Measurements from ENCODE around the gene SC5D.

The SC5D gene

DNA sequence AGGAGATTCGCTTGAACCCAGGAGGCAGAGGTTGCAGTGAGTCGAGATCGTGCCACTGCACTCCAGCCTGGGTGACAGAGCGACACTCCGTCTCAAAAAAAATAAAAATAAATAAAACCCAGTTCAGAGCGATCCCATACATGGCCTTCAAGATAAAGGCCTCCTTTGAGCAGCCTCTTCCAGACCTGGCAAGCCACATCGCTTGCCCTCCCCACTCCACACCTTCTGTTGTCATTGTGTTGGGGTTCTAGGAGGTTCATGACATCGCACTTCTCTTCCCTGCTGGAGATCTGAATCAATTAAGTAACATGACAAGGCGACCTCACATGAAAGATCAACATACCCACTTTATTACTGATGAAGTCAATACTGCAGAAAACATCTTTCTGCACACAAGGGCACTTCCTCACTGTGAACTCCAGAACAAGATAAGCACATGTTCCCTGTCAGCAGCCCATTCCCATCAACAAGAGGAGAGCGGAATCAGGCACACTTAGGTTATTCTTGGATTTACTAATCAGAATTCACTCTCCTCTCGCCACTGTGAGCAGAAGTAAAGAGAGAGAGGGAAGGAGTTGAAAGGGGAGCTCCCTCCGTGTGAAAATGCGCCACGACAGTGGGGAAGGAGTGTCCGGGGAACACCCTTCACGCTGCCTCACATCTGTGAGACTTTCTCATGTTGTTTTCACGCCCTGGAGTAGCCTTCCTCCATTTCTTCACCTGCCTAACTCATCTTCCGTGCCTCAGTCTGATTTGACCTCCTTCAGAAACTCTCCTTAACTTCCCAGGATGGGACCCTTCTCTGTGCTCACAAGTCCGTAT, 38.3 kb downstream of the SC5D start:
- no peak for DNase-seq

DNA sequence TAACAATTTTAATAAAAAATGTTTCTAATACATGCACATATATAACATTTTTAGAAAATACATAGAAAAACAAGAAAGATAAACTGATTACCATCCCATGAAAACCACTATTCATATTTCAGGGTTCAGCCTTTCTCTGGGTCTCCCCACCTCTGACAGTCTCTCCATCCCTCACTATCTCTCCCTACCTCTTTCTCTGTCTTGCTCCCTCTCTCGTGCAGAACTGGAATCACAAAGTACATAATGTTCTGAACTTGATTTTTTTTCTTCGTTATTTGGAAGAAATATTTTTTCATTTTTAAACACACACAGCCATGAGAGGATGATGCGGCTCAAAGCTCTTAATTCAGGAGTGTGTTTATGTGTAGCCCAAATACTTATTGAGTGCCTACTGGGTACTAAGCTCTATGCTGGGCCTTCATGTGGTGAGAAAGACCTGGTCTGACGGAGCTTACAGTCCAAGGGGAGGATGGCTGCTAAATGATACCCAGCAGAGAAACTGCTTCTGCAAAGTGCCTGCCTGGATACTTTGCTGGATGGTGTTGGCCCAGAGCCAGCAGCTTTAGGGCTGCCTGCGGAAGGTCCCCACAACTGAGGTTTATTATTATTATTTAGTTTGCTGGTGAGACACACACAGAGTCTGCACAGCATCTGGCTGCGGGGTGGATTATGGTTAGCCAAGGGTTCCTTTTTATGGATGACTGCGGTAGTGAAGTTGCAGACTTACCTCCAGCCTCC, 42.6 kb downstream of the SC5D start:
- DNase-seq = no peak

DNA sequence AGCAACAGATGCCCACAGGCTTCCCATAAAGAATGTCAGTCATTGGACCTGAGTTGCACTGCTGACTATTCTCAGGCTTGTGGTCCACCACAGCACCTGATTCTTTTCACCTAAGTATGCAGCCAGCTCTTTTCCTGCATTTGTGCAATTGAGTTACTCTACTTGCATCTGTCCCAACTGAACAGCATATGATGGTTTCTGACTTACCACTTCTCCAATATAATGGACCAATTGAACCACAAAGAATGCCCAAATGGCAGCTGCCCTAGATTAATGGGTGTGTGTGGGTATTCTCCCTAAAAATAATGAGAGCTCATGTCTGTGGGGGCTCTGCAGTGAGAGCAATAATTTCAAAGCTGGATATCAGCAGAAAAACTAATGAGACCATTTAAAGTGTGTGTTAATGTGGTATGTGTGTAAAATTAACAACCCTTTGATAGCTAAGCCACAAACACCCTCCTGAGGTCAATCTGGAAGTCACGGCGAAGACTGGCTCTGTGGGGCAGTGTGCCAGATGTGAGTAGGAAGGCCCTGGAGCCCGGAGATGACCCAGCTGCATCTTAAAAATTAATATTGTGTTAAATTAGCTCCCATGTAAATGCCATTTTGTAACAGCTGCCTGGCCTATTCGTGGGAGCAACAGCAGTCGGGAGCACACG, 43.8 kb downstream of the SC5D start:
- DNase-seq = no peak

DNA sequence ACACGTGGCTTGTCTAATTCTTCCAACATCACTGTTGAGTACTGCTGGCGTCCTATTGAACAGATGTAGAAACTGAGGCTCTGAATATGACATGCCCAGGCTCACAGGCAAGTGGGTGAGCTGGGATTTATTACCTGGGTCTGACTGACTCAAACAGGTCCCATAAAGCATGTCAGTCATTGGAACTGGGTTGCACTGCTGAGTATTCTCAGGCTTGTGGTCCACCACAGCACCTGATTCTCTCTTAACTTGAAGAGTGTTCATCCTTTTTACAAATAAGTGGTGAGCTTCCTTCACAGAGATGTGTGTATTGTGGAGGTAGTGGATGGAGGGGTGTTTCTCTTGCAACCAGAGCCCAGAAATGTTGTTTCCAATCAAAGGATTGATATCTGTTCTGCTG, 44.5 kb downstream of the SC5D start:
- no peak for DNase-seq

DNA sequence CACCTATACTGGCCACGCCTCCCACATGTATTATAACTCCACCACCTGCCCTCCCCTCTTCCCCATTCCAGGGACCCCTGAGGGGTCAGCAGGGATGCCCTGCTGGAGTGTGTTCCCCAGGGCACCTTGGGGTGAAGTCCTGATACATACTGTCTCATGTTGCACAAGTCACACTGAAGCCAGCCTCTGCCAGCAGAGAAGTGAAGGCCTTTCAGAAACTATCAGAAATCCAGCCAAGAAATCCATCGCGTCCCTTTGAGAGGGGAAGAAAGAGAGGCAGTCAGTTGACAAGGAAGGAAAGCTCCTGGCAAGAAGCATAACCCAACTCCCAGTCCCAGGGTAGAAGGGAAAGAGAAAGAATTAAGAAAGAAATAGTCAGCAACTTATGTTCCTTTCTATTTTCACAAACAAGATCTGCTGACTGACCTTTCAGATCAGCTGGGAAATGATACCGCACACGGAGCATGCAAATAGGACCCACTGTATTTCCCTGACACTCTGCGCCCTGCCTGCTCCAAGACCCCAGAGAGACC, 45.2 kb downstream of the SC5D start:
- no peak for DNase-seq

DNA sequence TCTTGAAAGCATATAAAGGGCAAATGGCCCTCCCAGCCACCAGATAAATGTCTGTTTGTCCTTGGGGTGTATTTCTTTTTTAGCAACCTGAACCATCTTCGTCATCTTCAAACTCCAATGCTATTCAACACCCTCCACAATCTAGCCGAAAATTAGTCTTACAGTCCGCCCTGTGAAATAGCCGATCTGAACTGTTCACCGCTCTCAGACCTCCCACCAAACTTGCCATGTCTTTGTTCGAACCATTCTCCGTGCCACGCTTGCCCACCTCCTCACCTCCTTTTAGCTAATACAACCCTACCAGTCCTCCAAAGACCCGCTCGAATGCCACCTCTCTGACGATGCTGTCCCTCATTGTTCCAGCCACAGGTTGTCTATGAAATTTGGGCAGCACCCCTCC, 46.0 kb downstream of the SC5D start:
- DNase-seq = no peak

DNA sequence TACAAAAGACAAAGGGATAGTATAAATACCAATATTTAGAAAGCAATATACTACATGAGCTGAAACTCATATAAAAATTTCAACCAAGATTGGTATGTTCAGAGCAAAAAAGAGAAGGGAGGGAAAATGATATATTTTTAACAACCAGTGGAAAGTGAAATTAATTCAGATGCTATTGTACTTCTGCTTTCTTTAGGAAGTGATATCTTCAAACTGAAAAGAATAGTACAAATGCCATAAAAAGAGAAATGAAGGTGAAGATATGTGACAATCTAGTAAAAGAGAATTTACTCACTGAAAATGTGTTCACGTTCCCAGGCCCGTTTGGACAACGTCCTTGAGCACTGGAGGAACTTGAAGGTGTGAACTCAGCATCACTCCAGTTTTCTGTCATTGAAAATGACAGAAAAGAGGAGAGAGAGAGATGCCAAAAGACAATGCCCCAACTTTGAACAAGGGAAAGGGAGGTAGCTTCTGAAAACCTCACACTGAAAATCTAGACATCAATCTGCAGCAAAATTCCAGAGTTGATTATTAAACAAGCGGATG, 47.5 kb downstream of the SC5D start:
- DNase-seq = no peak

DNA sequence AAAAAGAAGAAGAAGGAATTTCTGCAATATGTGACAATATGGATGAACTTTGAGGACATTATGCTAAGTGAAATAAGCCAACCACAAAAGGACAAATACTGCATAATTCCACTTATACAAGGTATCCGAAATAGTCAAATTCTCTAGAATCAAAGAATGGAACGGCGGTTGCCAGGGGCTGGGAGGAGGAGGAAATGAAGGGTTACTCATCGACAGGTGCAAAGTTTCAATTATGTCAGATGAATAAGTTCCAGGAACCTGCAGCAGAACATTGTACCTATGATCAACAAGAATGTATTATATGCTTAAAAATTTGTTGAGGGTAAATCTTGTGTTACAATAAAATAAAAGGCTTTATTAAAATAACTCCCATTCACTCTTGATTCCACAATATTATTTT, 49.0 kb downstream of the SC5D start:
- DNase-seq = no peak

DNA sequence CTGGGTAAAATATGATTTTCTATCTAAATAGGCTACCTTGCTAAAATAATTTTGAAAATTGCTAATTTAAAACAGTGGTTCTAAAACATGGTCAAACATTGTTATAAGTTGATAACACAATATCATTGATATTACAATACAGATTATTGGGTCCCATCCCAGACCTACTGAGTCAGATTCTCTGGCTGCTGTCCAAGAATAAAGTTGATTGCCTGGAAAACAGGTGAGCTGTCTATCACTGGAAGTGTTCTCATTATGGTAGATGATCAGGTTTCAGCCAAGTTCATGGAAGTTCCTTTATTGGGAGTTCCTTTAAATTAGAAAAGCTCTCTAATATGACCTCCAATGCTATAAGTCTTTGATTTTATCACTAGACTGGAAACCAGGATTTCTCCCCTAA, 52.3 kb downstream of the SC5D start:
- DNase-seq = no peak

DNA sequence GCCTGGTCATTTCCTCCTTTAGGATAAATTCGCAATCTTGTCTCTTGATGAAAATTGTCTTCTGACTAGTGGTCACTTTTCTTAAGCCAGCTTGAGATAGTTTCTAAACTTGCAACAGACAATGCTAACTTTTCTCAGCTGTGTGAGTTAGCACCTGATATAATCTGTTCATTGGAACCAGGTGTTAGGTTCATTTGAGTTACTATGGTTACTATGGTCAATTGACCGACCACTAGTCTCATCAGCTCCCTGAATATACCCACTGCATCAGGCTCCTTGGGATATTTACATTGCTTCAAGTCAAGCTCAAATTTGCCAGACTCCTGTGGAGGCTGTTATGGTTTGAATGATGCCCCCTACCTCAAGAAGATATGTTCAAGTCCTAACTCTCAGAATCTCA, 54.5 kb downstream of the SC5D start:
- no peak for DNase-seq

DNA sequence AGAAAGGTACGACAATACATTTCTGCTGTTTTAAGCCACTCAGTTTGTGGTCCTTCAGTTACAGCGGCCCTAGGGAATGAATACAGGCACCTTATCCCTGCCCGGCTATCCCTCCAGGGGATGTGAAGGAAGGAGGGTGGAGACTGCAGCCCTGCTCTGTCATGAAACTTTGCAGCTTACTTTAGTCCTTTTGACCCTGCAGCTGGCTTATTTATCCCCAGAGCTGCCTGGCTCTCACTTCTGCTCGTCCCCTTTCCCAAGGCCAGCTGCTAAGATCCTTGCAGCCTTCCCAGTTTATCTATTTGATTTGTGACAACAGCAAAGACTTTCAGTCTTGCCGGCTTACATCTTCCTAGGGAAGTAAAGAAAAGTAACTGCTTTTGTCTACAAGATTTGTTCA, 55.2 kb downstream of the SC5D start:
- no peak for DNase-seq

DNA sequence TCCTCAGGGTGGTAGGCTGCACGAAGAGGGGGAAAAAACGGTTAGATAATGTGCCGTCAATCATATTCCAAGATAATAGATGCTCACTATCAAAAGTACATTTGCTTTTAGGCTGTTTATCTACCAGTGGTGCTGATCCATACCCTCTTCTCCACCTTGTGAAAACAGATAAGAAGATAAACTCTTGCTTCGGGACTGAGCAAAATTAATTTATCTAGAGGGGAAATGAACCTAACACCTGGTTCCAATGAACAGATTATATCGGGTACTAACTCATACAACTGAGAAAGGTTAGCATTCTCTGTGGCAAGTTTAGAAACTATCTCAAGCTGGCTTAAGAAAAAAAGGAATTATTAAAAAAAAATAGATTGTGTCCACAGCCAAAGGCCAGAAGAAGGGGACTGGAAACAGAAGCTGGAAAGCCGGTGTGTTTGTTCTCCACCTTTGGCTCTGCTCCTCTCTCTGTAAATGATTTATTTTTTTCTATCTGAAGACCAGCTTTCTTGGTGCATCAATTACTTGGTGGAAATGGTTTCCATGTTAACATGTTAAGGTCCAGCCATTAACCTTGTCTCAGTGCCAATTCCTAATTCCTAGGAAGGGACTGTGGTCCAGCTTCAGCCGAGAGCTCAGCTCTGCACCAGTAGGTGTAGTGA, 55.8 kb downstream of the SC5D start:
- DNase-seq = no peak

DNA sequence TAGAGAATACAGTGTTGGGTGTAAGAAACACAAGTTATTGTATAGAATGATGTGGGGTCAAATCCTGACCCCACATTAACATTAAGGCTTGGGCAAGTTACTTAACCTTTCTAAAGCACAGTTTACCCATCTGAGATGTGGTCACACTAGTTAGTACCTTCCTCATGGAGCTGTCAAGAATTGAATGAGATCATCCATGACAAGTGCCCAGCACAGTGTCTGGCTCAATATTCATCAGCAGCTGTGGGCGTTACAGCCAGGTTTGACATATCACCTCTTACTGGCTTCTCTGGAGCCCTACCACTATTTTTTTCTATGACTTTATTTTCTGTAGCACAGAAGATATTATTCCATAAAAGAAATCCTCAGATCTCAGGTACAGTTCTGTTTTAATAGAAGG, 57.2 kb downstream of the SC5D start:
- DNase-seq = no peak

DNA sequence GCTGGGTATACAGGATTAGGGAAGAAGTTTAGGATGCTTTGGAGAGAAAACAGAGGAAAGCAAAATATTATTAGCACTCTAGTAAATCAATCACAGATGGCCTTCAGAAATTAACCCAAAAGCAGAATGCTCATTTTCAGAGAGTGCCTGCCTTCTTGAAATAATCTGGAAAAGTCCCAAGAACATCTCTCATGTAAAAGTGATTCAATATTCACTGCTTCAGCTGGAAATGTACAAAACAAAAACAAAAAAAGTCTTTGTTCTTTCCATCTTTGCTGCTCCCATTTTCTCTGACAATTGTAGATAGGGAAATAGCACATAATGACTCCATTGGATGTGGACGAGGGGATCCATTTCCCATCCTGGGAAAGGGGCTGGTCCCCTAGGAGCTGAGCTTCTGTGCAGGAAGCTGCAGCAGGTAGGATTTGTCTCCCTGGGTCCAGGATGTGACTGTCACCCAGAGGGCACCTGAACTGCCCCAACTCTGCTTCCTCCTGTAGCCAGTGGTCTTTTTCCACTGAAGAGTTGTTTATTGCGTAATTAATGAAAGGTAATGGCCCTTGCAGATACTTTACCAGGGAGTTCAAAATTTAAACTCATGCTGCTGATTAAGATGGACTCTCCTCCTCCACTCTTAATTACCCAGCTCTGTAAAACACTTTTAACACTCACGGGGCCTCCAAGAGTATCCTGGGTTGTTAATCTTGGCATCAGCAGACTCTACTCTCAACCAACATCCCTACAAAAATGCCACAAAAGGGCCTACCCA, 57.9 kb downstream of the SC5D start:
- DNase-seq = no peak

DNA sequence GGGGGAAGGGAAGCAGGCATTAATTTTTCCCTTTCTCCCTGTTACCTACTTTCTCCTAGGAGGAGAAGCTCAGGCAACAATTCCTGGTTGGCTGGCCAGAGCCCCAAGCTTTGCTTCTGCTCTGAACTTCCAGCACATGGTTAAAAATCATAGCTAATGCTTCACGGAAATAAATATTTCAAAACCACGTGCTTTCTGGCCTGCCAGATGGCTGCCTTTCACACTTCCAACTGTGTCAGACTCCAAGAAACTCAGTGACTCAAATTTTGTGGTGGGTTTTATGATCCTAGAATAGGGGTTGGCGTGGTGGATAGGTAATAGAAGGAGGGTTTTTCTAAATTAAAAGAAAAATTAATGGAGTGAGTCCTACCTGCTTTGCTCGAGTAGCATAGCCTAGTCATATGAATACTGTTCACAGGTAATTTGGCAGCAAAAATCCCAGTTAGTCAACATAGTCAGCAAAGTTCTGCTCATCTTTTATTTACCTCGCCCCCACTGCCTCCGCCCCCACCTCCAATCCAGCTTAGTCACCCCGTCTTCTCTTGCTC, 58.6 kb downstream of the SC5D start:
- no peak for DNase-seq

DNA sequence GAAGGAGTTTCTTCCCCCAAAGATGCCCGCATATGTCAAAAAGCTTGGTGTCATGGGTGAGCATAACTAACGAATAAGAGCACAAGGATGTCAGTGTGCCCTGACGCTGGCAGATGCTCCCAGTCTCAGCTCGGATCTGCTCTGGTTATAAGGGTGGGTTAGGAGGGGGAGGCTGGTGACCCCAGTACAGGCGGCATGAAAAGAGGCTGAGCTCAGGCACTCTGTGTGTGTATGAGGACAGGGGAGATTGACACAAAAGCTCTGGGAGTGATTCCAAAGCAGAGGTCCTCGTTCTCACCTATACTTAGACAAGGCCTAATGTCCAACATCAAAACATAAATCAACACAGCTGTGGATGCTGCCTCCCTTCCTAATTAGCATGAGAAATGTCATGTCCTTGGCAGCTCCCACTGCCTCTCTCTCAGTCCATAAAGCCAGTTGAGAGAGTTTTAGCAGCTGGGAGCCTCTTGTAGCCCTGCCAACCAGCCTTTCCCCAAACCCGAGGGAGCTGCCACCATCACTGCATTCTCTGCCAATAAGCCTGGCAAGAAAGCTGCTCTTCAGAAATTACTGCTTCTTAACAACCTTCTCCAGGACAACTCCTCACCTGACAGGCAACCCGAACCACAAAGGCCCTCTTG, 59.8 kb downstream of the SC5D start:
- DNase-seq = no peak

DNA sequence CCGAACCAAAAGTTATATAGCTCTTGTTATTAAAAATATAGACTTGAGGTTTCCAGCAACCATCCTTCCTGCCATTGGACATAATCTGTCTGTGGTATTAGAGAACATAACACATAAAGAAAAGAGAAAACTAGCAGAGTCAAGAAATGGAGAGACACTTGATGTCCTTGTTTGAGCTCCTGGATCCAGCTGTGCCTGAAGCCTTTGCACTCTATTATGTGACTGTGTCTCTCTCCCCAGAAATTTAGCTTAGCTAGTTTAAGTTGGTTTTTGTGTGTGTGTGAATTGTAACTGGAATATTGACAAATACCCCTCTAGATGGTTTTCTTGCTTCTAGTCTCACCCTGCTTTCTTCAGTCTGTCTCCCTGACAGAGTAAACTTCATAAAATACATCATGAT, 61.6 kb downstream of the SC5D start:
- DNase-seq = no peak

DNA sequence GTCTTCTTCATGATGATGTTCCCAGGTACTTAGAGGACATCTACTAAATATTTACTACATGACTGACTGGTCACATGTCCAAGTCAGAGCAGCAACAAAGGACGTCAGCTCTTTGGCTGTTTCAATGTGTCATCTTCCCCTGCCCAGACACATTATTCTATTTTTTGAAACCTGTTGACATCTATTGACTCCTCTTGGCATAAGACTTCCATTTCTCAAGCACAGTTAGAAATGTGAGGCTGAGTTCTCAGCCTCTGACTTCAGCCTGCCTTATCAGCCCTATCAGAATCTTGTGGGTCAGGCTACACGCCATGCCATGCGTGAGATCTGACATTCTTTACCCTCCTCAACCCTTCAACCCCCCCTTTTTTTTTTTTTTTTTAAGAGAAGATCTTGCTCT, 63.8 kb downstream of the SC5D start:
- no peak for DNase-seq
